Thoracic aorta (tissue), 2 donors: Measurements from ENCODE around the gene DAO. TPM values are rescaled to one million over a fixed set of nuclear protein-coding genes. Genes with fewer than 3 reads are reported as not detected.

Experiments
- ATAC-seq: fragments of 150-250 bp; one replicate; pipeline ENCODE4 v1.8.0; 2017; ENCODE audit warnings: low read depth; ENCODE audit not compliant: insufficient number of reproducible peaks, low FRiP score
- DNase-seq: peaks from one replicate; pipeline ENCODE4 v3.0.0-alpha.2; 2020; ENCODE audit warnings: low spot score
- H3K27ac ChIP-seq, 2 donors: fragments of 200-600 bp; sonication (generic); 1 replicate in 1 of 2; 2 replicates in 1 of 2; pipeline ENCODE4 v1.5.1; 2016; ENCODE audit warnings: mild to moderate bottlenecking in 2 of 2, moderate library complexity in 2 of 2
- H3K27me3 ChIP-seq: fragments of 200-600 bp; sonication (generic); replicated peaks from 2 replicates; pipeline ENCODE4 v1.6.0; 2016; ENCODE audit warnings: mild to moderate bottlenecking; ENCODE audit not compliant: insufficient read depth
- H3K36me3 ChIP-seq: fragments of 200-600 bp; sonication (generic); one replicate; pipeline ENCODE4 v1.5.1; 2016
- H3K4me1 ChIP-seq, 2 donors: fragments of 200-600 bp; sonication (generic); 1 replicate in 1 of 2; 2 replicates in 1 of 2; pipeline versions ENCODE4 v1.5.1 to v1.6.0; 2016; ENCODE audit warnings: low read depth in 2 of 2, mild to moderate bottlenecking in 1 of 2; ENCODE audit not compliant: control insufficient read depth in 1 of 2
- H3K4me3 ChIP-seq: fragments of 200-600 bp; sonication (generic); 2 replicates; pipeline ENCODE4 v1.5.1; 2016; ENCODE audit warnings: mild to moderate bottlenecking
- H3K9me3 ChIP-seq: fragments of 200-600 bp; sonication (generic); 2 replicates; pipeline ENCODE4 v1.5.1; 2016
- CTCF ChIP-seq: fragments of 200-600 bp; sonication (generic); IDR thresholded peaks from one replicate; pipeline ENCODE4 v1.5.1; 2019; ENCODE audit warnings: antibody characterized with exemption
- total RNA-seq, 2 donors: library from RNA; depleted of rRNA; stranded (reverse); fragments of >200 nt; gene quantifications; one replicate each; pipeline versions ENCODE4 v1.1.0 to v1.2.3, GENCODE V29; 2016

Gene DAO
- total RNA-seq, 2 donors from 2014 or later = not detected

- Histone ChIP-seq H3K36me3 (no peaks in the 10 kb centered on the region), H3K4me3 (no peak overlapping the region), H3K4me1 (peaks cover 0 to 13% of the 10 kb centered on the region in 2 donors), H3K27ac (no peak overlapping the region), H3K27me3 (no peaks in the 10 kb centered on the region), H3K9me3 (no peaks in the 10 kb centered on the region)
- no peak for TF ChIP-seq CTCF
- ATAC-seq = no peak
- DNase-seq = no peak
These were observed 38.3 kb downstream of the DAO start for GRCh38 chr12:108918206-108918605.

GRCh38 chr12:108918960-108919642 lies 39.2 kb downstream of the DAO start:
- Histone ChIP-seq H3K36me3 (no peaks in the 10 kb centered on the region), H3K4me3 (no peak overlapping the region), H3K9me3 (no peaks in the 10 kb centered on the region), H3K27ac (no peak overlapping the region), H3K27me3 (no peaks in the 10 kb centered on the region), H3K4me1 (peaks cover 0 to 4% of the 10 kb centered on the region in 2 donors)
- DNase-seq (no peak), ATAC-seq (no peak)
- TF ChIP-seq CTCF = no peak

- TF ChIP-seq CTCF = no peak
- Histone ChIP-seq H3K27me3 (no peaks in the 10 kb centered on the region), H3K27ac (no peak overlapping the region), H3K4me3 (no peak overlapping the region), H3K36me3 (no peaks in the 10 kb centered on the region), H3K4me1 (no peaks in the 10 kb centered on the region), H3K9me3 (no peaks in the 10 kb centered on the region)
- DNase-seq (no peak), ATAC-seq (no peak)
These were observed 42.1 kb downstream of the DAO start for GRCh38 chr12:108921946-108922345.

- H3K9me3 ChIP-seq = no peaks in the 10 kb centered on the region
- H3K27ac ChIP-seq = no peak overlapping the region
- H3K27me3 ChIP-seq = no peaks in the 10 kb centered on the region
- ATAC-seq (no peak), DNase-seq (no peak)
- no peaks in the 10 kb centered on the region for H3K36me3 ChIP-seq
- H3K4me3 ChIP-seq = no peak overlapping the region
- TF ChIP-seq CTCF = no peak
- H3K4me1 ChIP-seq = no peaks in the 10 kb centered on the region
These were observed 43.0 kb downstream of the DAO start for GRCh38 chr12:108922918-108923317.

GRCh38 chr12:108928695-108929094 lies 48.8 kb downstream of the DAO start:
- DNase-seq = no peak
- Histone ChIP-seq H3K27me3 (no peaks in the 10 kb centered on the region), H3K4me1 (no peaks in the 10 kb centered on the region), H3K27ac (no peak overlapping the region), H3K4me3 (no peak overlapping the region), H3K9me3 (no peaks in the 10 kb centered on the region), H3K36me3 (no peaks in the 10 kb centered on the region)
- ATAC-seq = no peak
- TF ChIP-seq CTCF = no peak
